ENCODE measurements around the gene PIP5K1C.
A peak's percentile ranks its signal among the peaks of the same experiment; 100 is the strongest.

PIP5K1C gene, protein sequence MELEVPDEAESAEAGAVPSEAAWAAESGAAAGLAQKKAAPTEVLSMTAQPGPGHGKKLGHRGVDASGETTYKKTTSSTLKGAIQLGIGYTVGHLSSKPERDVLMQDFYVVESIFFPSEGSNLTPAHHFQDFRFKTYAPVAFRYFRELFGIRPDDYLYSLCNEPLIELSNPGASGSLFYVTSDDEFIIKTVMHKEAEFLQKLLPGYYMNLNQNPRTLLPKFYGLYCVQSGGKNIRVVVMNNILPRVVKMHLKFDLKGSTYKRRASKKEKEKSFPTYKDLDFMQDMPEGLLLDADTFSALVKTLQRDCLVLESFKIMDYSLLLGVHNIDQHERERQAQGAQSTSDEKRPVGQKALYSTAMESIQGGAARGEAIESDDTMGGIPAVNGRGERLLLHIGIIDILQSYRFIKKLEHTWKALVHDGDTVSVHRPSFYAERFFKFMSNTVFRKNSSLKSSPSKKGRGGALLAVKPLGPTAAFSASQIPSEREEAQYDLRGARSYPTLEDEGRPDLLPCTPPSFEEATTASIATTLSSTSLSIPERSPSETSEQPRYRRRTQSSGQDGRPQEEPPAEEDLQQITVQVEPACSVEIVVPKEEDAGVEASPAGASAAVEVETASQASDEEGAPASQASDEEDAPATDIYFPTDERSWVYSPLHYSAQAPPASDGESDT

DNA sequence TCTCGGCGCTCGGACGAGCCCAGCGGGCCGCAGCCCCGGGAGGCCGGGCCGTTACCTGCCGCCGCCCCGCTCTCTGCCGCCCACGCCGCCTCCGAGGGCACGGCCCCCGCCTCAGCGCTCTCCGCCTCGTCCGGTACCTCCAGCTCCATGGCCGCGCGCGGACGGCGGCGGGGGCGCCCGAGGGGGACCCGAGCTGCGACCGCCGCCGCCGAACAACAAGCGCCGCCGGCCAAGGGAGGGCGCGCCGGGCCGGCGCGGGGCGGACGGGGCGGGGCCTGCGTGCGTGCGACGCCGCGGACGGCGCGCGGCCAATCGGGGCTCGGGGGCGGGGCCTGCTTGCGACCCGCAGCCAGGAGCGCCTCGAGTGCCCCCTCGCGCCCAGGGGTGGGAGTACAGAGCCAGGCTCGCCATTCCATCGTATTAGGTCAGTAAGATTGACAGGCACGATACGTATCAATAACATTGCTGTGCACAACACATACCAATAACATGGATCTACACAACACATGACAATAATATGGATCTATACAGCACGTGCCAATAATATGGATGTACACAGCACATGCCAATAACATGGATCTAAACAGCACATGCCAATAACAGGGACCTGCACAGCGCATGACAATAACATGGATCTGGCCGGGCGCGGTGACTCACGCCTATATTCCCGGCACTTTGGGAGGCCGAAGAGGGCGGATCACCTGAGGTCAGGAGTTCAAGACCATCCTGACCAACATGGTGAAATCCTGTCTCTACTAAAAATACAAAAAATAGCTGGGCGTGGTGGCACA is at the start of gene PIP5K1C:
Gene PIP5K1C, minus strand, starts transcription at position 227 of the 791 bp plus-strand sequence. Its CDS starts 78 bp downstream, at position 149.
- DNase-seq, result peak; percentile 76

DNA sequence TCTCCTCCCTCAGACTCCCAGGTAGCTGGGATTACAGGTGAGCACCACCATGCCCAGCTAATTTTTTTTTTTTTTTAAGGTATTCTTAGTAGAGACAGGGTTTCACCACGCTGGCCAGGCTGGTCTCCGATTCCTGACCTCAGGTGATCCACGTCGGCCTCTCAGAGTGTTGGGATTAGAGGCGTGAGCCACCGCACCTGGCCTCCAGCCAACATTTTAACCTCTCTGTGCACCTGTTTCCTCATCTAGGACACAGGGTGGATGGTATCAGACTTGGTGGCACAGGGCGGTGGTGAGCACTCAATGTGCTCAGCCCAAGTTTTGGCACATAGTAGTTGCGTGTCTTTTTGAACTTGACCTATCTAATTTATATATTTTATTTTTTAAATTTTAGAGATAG is 48.7 kb upstream of the PIP5K1C start:
- DNase-seq, result no peak

DNA sequence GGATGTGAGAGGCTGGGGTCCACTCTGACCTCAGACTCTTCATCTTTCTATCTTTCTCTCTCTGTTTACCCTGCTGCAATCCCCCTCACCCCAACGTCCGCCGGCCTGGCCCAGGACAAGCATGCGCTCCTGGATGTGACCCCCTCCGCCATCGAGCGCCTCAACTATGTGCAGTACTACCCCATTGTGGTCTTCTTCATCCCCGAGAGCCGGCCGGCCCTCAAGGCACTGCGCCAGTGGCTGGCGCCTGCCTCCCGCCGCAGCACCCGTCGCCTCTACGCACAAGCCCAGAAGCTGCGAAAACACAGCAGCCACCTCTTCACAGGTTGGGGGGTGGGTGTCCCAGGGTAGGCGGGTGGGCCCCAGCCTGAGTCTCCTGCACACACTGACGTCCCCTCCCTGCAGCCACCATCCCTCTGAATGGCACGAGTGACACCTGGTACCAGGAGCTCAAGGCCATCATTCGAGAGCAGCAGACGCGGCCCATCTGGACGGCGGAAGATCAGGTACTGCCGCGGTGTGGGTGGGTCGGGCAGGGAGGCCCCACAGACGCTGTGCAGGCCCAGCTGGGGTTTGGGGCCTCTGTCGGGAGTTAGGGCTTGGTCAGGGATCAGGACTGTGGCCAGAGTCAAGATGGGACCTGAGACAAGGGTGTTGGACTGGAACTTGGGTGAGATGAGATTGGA is 46.2 kb upstream of the PIP5K1C start:
- DNase-seq, result no peak

DNA sequence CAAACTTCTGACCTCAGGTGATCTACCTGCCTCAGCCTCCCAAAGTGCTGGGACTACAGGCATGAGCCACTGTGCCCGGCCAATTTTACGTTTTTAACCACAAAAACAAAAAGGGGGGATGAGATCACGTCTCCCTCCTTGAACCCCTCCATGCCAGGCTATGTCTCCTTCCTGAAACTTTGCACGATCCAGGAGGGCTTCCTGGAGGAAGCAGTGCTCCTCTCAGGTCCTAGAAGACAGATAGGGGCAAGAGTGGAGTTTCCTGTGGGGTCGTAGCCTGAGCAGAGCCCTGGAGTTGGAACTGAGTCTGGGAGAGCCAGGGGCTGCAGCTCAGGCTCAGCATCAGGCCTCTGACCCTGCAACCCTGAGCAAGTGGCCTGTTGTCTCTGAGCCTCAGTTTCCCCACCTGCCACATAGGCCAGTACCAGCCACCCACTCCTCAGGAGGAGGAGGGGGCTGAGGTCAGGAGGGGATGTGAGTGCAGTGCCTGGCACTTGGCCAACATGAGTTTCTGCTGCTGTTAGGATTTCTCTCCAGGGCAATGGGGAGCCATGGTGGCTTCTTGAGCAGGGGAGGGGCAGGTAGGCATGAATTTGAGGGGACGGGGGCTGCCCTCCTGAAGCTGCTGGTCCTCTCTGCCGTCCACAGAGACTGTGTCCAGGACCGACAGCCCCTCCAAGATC is 45.2 kb upstream of the PIP5K1C start:
- no peak for DNase-seq

DNA sequence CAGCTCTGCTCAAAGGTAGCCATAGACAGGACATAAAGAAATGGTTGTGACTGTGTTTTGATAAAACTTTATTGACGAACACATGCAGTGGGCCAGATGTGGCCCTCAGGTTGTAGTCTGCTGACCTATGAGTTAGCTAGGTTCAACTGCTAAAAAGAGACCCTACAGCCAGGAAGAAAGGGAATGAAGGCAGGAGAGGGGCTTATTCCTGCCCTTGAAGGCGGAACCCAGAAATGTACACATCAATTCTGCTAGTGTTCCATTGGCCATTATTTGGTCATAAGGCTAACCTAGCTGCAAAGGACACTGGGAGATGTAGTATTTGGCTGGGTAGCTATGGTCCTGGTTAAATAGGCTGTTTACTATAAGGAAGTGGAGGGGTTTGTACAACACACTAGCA is 43.2 kb upstream of the PIP5K1C start:
- no peak for DNase-seq

DNA sequence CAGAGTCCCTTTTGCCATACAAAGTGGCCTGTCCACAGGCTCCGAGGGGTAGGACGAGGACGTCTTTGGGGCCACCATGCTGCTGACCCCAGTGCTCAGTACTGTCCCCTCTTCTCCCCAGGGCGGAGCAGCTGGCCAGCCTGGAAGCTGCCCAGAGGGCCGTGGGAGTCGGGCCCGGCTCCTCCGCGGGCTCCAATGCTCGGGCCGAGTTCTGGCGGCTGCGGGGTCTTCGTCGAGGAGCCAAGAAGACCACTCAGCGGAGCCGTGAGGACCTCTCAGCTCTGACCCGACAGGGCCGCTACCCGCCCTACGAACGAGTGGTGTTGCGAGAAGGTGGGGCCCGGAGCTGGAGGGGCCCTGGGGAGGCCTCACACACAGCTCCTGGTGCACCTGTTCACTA is 40.2 kb upstream of the PIP5K1C start:
- no peak for DNase-seq

DNA sequence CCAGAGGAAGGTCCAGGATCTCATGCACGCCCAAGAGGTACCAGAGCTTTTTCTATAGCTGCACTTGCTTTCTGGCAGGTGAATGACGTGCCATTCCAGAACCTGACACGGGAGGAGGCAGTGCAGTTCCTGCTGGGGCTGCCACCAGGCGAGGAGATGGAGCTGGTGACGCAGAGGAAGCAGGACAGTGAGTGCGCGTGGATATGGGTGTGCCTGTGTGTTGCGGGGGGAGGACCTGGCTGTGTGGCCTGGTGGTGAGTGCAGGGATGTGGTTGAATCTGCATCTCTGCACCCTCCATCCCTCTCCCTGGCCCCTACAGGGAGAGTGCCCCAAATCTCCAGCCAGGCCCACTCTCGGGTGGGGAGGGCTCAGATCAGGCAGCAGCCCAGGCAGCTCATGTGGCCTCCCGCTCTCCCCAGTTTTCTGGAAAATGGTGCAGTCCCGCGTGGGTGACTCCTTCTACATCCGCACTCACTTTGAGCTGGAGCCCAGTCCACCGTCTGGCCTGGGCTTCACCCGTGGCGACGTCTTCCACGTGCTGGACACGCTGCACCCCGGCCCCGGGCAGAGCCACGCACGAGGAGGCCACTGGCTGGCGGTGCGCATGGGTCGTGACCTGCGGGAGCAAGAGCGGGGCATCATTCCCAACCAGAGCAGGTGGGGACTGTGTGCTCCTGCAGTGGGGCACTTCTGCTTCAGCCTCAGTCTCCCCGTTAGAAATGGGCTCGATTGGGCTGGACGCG is 38.4 kb upstream of the PIP5K1C start:
- no peak for DNase-seq

DNA sequence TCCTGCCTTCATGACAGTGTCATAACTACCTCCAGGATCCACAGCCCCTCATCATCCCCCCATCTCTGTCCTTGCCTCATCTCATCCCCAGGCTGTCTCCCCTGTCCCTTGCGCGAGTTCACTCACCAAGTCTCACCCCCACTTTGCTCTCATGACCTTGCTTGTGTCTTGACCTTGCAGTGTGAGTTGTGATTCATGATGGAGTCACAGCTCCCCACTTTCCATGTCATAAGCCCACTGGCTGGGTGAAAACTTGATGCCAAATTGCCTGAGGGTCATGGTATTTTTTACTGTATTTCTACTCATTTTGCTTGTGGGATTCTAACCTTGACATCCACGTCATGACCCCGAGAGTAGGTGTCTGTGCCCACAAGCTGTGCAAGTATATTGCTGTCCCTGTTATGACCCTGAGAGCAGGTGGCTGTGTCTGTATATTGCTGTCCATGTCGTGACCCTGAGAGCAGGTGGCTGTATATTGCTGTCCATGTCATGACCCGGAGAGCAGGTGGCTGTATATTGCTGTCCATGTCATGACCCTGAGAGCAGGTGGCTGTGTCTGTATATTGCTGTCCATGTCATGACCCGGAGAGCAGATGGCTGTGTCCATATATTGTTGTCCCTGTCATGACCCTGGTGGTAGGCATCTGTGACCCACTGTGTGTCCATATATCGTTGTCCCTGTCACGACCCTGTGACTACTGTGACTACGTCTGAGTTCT is 37.4 kb upstream of the PIP5K1C start:
- no peak for DNase-seq

DNA sequence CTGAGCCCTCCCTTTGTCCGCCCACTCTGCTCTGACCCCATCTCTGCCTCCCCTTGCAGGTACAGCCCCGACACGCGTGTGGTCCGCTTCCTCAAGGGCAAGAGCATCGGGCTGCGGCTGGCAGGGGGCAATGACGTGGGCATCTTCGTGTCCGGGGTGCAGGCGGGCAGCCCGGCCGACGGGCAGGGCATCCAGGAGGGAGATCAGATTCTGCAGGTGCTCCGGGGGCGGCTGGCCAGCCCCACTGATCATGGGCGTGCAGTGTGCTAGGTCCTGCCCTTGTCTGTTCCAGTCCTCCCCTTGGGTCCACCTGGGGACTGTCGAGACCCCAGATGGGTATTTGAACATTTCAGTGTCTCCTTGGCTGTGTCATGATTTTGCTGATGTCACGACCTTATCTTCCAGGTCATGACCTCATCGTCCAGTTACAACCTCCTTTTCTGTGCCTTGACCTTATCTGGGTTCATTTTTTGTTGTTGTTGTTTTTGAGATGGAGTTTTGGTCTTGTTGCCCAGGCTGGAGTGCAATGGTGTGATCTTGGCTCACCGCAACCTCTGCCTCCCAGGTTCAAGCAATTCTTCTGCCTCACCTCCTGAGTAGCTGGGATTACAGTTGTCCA is 35.9 kb upstream of the PIP5K1C start:
- no peak for DNase-seq

DNA sequence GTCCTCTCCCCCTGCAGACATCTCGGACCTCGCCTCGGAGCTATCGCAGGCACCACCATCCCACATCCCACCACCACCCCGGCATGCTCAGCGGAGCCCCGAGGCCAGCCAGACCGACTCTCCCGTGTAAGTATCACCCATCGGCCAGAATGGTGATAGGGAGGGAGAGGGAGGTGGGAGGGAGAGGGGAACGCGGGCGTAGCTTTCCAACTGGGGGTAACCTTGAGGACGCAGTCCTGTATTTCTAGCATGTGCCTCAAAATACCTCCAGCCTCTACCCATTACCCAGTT is 34.0 kb upstream of the PIP5K1C start:
- DNase-seq, result no peak

DNA sequence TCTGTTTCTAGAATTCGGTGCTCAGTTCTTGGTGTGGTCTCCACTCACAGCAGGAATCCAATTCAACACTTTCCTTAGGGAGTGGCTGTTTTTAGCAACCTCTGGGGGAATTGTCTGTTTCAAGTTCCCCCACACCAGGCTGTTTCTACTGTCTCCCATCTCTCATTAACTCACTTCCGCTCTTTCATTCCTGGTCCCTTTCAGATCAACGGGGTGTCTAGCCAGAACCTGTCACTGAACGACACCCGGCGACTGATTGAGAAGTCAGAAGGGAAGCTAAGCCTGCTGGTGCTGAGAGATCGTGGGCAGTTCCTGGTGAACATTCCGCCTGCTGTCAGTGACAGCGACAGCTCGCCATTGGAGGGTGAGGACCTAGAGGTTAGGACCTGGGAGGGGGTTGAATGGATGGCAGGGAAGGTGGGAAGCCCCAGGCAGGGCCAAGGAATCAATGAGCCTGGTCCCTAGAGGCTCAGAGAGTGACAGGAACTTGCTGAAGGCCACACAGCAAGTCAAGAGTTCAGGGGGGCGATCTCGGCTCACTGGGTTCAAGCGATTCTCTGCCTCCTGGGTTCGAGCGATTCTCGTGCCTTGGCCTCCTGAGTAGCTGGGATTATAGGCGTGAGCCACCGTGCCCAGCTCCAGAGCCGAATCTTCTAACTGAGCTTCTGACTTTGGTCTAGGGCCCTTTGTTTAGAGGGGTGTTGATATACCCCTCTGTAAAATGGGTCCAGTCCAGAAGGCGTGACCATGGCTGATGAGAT is 33.5 kb upstream of the PIP5K1C start:
- DNase-seq, result no peak

DNA sequence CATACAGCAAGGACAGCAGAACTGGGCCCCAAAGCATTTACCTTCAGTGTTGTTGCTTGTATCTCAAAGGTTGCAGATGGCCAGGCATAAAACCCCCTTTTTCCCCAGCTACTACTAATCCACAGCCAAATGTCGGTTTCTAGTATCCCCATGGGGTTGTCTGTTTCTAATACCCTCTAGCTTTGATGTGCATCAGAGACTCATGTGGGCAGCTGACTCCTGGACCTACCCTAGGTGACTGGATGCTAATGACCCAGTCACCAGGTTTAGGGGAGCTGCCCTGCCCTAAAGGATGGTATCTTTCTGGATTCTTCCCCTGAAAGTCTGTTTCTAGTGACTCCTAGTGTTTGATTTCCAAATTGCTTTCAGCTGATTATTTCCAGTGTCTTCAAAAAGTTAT is 31.8 kb upstream of the PIP5K1C start:
- no peak for DNase-seq

DNA sequence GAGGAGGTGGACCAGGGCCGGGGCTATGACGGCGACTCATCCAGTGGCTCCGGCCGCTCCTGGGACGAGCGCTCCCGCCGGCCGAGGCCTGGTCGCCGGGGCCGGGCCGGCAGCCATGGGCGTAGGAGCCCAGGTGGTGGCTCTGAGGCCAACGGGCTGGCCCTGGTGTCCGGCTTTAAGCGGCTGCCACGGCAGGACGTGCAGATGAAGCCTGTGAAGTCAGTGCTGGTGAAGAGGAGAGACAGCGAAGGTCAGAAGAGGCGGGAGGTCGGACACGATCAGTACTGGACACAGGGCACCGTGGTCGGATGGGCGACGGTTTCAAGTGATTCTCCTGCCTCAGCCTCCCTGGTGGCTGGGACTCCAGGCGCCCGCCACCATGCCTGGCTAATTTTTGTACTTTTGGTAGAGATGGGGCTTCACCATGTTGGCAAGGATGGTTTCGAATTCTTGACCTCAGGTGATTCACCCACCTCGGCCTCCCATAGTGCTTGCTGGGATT is 30.2 kb upstream of the PIP5K1C start:
- no peak for DNase-seq

DNA sequence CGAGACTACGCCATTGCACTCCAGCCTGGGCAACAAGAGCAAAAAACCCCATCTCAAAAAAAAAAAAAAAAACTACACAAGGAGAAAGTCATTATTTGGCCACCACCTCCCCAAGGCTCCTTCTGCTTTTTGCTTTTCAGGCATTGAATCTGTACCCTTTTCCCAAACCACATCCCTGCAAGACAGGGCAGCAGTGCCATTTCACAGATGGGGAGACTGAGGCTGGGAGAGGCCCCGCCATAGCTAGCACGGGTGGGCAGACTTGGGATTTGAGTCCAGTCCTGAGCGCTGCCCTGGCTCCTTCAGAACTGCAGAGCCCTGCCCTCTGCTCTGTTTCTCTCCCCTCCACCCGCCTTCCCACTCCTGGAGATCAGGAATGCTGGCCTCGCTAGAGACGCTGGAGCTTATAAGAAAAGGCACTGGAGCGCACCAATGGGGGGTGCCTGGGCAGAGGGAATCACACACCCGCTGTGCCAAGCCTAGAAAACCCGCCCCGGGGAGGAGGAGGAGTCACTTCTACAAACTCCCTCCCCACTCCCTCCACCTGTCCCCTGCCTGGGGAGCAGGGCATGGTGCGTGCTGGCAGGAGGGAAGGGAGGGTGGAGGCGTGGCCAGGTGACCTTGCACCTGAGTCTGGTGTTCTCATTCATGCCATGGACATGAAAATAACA is 25.5 kb upstream of the PIP5K1C start:
- peak; percentile 92 for DNase-seq

DNA sequence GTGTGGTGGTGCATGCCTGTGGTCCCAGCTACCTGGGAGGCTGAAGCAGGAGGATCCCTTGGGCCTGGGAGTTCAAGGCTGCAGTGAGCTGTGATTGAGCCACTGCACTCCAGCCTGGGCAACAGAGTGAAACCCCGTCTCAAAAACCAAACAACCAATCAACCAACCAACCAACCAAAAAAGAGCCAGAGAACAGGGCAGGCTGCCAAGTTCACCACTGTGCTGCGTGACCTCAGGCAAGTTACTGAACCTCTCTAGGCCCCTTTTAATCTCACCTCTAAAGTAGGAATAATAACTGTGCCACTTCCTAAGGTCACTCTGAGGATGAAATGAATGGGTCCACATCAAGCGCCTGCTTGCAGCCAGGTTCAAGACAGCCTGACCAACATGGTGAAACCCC is 24.9 kb upstream of the PIP5K1C start:
- DNase-seq, result no peak

DNA sequence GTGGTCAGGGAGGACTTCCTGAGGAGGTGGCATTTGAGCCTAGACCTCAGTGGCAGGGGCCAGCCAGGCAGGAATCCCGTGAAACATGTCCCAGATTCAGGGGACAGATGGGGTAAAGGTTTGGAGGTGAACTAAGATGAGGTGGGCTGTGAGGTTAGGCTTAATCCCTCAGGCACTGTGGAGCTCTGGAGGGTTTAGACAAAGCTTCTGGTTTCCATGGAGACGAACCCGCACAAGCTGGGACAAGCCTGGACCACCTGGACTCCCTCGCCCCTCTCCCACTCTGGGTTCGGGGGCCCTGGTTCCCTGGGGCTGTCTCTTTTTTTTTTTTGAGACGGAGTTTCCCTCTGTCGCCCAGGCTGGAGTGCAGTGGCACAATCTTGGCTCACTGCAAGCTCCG is 23.6 kb upstream of the PIP5K1C start:
- DNase-seq, result peak; percentile 34

DNA sequence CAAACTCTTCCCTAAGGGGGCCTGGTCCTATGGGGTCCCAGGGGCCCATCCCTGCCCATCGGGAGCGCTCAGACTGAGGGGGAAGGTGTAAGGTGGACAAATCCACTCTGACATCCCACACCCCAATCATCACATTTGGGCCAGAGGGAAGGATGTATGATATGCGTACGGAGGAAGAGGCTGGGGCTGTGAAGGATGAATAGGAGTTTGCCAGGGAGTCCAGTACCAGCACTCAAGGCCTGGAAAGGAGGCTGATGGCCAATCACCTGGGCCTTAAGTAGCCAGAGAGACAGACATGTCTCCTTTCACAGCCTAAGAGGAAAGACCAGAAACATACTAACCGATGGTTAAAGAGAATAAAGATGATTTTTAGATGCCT is 22.8 kb upstream of the PIP5K1C start:
- no peak for DNase-seq

DNA sequence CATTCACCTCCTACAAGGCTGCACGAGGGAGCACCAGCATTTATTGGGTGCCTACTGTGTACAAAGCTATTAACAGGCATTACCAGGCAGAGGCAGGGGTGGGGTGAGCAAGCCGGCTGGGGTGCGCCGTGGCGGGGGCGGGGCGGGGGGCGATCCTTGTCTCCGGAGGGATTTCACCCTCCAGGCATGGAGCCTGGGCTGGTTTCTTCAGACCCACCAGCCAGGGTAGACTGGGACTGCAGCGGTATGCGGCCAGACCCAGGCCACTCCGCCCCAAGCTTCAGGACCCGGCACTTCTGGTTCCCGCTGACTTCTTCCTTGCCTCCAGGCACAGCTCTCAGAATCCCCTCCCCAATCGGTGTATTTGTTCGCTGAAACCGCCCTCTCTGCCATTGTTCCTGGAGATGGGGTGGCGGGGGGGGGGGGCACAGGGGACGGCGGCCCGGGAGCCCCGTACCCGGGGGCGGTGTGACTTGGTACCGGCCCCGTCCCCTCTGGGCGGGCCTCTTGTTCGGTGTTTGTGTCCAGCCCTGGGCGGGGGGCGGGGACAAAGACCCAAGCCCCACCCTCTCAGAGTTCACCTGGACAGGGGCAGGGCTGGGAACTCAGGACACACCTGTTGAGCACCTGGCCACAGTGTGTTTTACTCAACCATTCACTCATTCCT is 22.3 kb upstream of the PIP5K1C start:
- DNase-seq, result peak; percentile 80

All from NCI-H146 (cell line).